OCI-LY7 (cell line): ENCODE measurements around the gene ASIC3.

Source experiments
- EZH2phosphoT487 ChIP-seq: fragments of 200-600 bp; sonication (generic); IDR thresholded peaks from 2 replicates; pipeline ENCODE4 v1.6.1; 2018; ENCODE audit warnings: low read depth, borderline replicate concordance, mild to moderate bottlenecking, mixed run types, antibody characterized with exemption, low read length, moderate library complexity, mixed read lengths
- TF ChIP-seq, protein P1 (sequence below): fragments of 200-600 bp; sonication (generic); conservative IDR thresholded peaks from 2 replicates; pipeline ENCODE4 v1.5.1; 2014; ENCODE audit warnings: mild to moderate bottlenecking, antibody characterized with exemption, low read length, moderate library complexity, mixed read lengths

DNA sequence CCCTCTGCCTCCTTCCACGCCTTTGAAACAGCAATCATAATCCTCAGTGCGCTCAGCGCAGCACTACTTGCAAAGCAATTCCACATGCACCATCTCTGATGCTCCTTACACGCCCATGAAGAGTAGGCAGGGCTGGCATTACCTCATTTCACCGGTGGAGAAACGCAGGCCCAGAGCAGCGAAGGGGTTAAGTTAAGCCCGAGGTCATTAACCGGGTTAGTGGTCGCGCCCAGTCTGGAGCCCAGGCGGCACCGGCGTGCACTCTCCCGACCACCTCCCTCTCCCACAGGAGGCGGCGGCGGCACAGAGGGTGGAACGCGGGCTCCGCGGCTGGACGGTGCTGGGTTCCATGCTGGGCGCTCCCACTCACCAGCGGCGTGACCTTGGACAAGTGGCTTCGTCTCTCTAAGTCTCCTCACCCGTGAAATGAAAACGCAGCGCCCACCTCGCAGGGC, 31.8 kb downstream of the ASIC3 start:
- TF ChIP-seq, protein P1, sequence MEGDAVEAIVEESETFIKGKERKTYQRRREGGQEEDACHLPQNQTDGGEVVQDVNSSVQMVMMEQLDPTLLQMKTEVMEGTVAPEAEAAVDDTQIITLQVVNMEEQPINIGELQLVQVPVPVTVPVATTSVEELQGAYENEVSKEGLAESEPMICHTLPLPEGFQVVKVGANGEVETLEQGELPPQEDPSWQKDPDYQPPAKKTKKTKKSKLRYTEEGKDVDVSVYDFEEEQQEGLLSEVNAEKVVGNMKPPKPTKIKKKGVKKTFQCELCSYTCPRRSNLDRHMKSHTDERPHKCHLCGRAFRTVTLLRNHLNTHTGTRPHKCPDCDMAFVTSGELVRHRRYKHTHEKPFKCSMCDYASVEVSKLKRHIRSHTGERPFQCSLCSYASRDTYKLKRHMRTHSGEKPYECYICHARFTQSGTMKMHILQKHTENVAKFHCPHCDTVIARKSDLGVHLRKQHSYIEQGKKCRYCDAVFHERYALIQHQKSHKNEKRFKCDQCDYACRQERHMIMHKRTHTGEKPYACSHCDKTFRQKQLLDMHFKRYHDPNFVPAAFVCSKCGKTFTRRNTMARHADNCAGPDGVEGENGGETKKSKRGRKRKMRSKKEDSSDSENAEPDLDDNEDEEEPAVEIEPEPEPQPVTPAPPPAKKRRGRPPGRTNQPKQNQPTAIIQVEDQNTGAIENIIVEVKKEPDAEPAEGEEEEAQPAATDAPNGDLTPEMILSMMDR: no peak
- no peak for TF ChIP-seq EZH2phosphoT487
